PC-9 (cell line): Measurements from ENCODE around the gene SLC25A20. TPM values are rescaled to one million over a fixed set of nuclear protein-coding genes. Genes with fewer than 3 reads are reported as not detected.

ENCODE experiments used
- BruUV-seq: library from RNA; stranded (reverse); fragments of 400-500 nt; replicated peaks from 2 replicates; lab custom pipeline; 2021; lab: Mats Ljungman, UMichigan
- CTCF ChIA-PET: fragments of 300-600 bp; sonication (Branson Sonifier 250); formaldehyde crosslinking; loops from one replicate; lab custom pipeline; 2022; ENCODE audit warnings: antibody characterized with exemption; lab: Charles Lee
- POLR2A ChIA-PET: fragments of 300-600 bp; sonication (Branson Sonifier 250); formaldehyde crosslinking; loops from one replicate; lab custom pipeline; 2022; ENCODE audit warnings: antibody characterized with exemption; ENCODE audit not compliant: unreplicated experiment; lab: Charles Lee
- DNase-seq, 2 experiments: peaks; one replicate each; pipeline versions ENCODE4 v3.0.0 to v3.0.0-alpha.2; 2015 to 2022; ENCODE audit warnings: mixed read lengths in 1 of 2
- H2AFZ ChIP-seq: fragments of 200-600 bp; sonication (generic); 2 replicates; pipeline ENCODE4 v1.8.1; 2017; ENCODE audit warnings: antibody characterized with exemption
- H3F3A ChIP-seq: fragments of 200-600 bp; sonication (generic); 2 replicates; pipeline ENCODE4 v1.8.1; 2017; ENCODE audit warnings: antibody characterized with exemption, mild to moderate bottlenecking, low read depth; ENCODE audit not compliant: insufficient read depth
- H3K27ac ChIP-seq: fragments of 200-600 bp; sonication (generic); 2 replicates; pipeline ENCODE4 v1.6.1; 2016; ENCODE audit warnings: mixed run types
- H3K27me3 ChIP-seq: fragments of 200-600 bp; sonication (generic); 2 replicates; pipeline ENCODE4 v1.6.1; 2016; ENCODE audit warnings: low read depth, mixed run types; ENCODE audit not compliant: insufficient read depth
- H3K36me3 ChIP-seq: fragments of 200-600 bp; sonication (generic); 2 replicates; pipeline ENCODE4 v1.6.1; 2016; ENCODE audit warnings: low read depth, mixed run types
- H3K4me1 ChIP-seq: fragments of 200-600 bp; sonication (generic); replicated peaks from 2 replicates; pipeline ENCODE4 v1.6.1; 2016; ENCODE audit warnings: mixed run types; ENCODE audit not compliant: insufficient read depth
- H3K4me2 ChIP-seq: fragments of 200-600 bp; sonication (generic); 2 replicates; pipeline ENCODE4 v1.6.1; 2017; ENCODE audit warnings: mixed run types
- H3K4me3 ChIP-seq: fragments of 200-600 bp; sonication (generic); 2 replicates; pipeline ENCODE4 v1.6.1; 2016; ENCODE audit warnings: mixed run types
- H3K79me2 ChIP-seq: fragments of 200-600 bp; sonication (generic); 2 replicates; pipeline ENCODE4 v1.6.1; 2017; ENCODE audit warnings: low read depth, mixed run types
- H3K9me2 ChIP-seq: fragments of 200-600 bp; sonication (generic); 2 replicates; pipeline ENCODE4 v1.8.1; 2017; ENCODE audit warnings: mild to moderate bottlenecking; ENCODE audit not compliant: insufficient read depth
- H3K9me3 ChIP-seq: fragments of 200-600 bp; sonication (generic); 2 replicates; pipeline ENCODE4 v1.8.1; 2016; ENCODE audit warnings: low read depth; ENCODE audit not compliant: insufficient read depth
- H4K20me1 ChIP-seq: fragments of 200-600 bp; sonication (generic); 2 replicates; pipeline ENCODE4 v1.8.1; 2017; ENCODE audit not compliant: insufficient read depth
- CTCF ChIP-seq: fragments of 200-600 bp; sonication (generic); conservative IDR thresholded peaks from 2 replicates; pipeline ENCODE4 v1.6.1; 2017; ENCODE audit warnings: mixed run types, antibody characterized with exemption, mild to moderate bottlenecking, moderate library complexity
- EZH2 ChIP-seq: fragments of 200-600 bp; sonication (generic); IDR thresholded peaks from 2 replicates; pipeline ENCODE4 v1.8.0; 2017; ENCODE audit warnings: antibody characterized with exemption, low read depth
- intact Hi-C: fragments of 100-400 bp; cut with micrococcal nuclease; formaldehyde crosslinking; loops from one replicate; pipeline ENCODE4 v1.10.0; 2022; ENCODE audit not compliant: unreplicated experiment
- total RNA-seq: library from RNA; stranded (reverse); gene quantifications from 2 replicates; pipeline ENCODE4 v1.2.3, GENCODE V29; 2021

Gene SLC25A20
- total RNA-seq, 1 experiment from 2014 or later = 4.9 TPM

- Histone ChIP-seq H3K4me1 (no peaks in the 10 kb centered on the region), H2AFZ (no peak overlapping the region), H3K9me2 (no peaks in the 10 kb centered on the region), H3K4me3 (no peak overlapping the region), H4K20me1 (no peaks in the 10 kb centered on the region), H3K36me3 (no peaks in the 10 kb centered on the region), H3K27me3 (no peaks in the 10 kb centered on the region), H3K27ac (no peak overlapping the region), H3F3A (no peaks in the 10 kb centered on the region; the same call in 1 of the 2 replicates), H3K9me3 (no peaks in the 10 kb centered on the region), H3K79me2 (no peaks in the 10 kb centered on the region), H3K4me2 (no peak overlapping the region)
- ChIA-PET POLR2A (no interaction called here), CTCF (interaction anchor here (0.5 to 0.7 kb wide), 2 partner anchors 39 to 106 kb away, joined by 3 to 8 read pairs; no protein-coding TSS in a partner anchor)
- intact Hi-C loops = no loop called here
- TF ChIP-seq EZH2 (no peak), CTCF (no peak)
- DNase-seq = no peak
- BruUV-seq = no TSS peak
Measured at GRCh38 chr3:48881006-48881405, 17.7 kb downstream of the SLC25A20 start.

- Histone ChIP-seq H2AFZ (no peak overlapping the region), H3K4me3 (no peak overlapping the region), H3K4me1 (no peaks in the 10 kb centered on the region), H3K36me3 (no peaks in the 10 kb centered on the region), H3K4me2 (no peak overlapping the region), H3K9me3 (no peaks in the 10 kb centered on the region), H3K27me3 (no peaks in the 10 kb centered on the region), H3K9me2 (no peaks in the 10 kb centered on the region), H3K79me2 (no peaks in the 10 kb centered on the region), H3K27ac (no peak overlapping the region), H3F3A (no peaks in the 10 kb centered on the region; the same call in 1 of the 2 replicates), H4K20me1 (no peaks in the 10 kb centered on the region)
- CTCF ChIA-PET = no interaction called here
- POLR2A ChIA-PET = interaction anchor here (0.7 kb wide), 1 partner anchor 9 kb away, joined by 38 read pairs; no protein-coding TSS in a partner anchor
- no peak for DNase-seq
- no peak for TF ChIP-seq EZH2
- no peak for TF ChIP-seq CTCF
- no TSS peak for BruUV-seq
- intact Hi-C loops = no loop called here
Measured at GRCh38 chr3:48879994-48880377, 18.7 kb downstream of the SLC25A20 start.

GRCh38 chr3:48879307-48879993 lies 19.2 kb downstream of the SLC25A20 start:
- Histone ChIP-seq H3K27ac (no peak overlapping the region), H3K36me3 (no peaks in the 10 kb centered on the region), H4K20me1 (no peaks in the 10 kb centered on the region), H3K27me3 (no peaks in the 10 kb centered on the region), H3F3A (no peaks in the 10 kb centered on the region; the same call in 1 of the 2 replicates), H3K4me1 (no peaks in the 10 kb centered on the region), H3K9me2 (no peaks in the 10 kb centered on the region), H3K9me3 (no peaks in the 10 kb centered on the region), H3K4me2 (no peak overlapping the region), H3K4me3 (no peak overlapping the region), H2AFZ (no peak overlapping the region), H3K79me2 (no peaks in the 10 kb centered on the region)
- CTCF ChIA-PET = interaction anchor here (0.6 kb wide), 1 partner anchor 46 kb away, joined by 6 read pairs; no protein-coding TSS in a partner anchor
- intact Hi-C loops = no loop called here
- no peak for DNase-seq
- TF ChIP-seq CTCF (no peak), EZH2 (no peak)
- POLR2A ChIA-PET = interaction anchor here (0.7 kb wide), 1 partner anchor 10 kb away, joined by 38 read pairs; no protein-coding TSS in a partner anchor
- BruUV-seq = no TSS peak
